T-helper 2 cell treated with Interferon-gamma antibody and Interleukin-4, amounts not matched to agents 5 μg/mL and 100 μg/mL, for 36 hours (primary cell): Measurements from ENCODE around the gene SLCO4A1.

Experiments used
- DNase-seq: peaks from one replicate; pipeline ENCODE4 v3.0.0; 2021; ENCODE audit warnings: low spot score
- H3K27ac Mint-ChIP-seq: one replicate; pipeline ENCODE4 v1.8.0; 2021; ENCODE audit warnings: mild to moderate bottlenecking, mixed read lengths
- H3K27me3 Mint-ChIP-seq: one replicate; pipeline ENCODE4 v1.8.0; 2021; ENCODE audit warnings: low read depth, mixed read lengths
- H3K36me3 Mint-ChIP-seq: one replicate; pipeline ENCODE4 v1.8.0; 2021; ENCODE audit warnings: low read depth, mixed read lengths
- H3K4me1 Mint-ChIP-seq: one replicate; pipeline ENCODE4 v1.8.0; 2021; ENCODE audit warnings: low read depth, mixed read lengths
- H3K4me3 Mint-ChIP-seq: one replicate; pipeline ENCODE4 v1.8.0; 2022; ENCODE audit warnings: mild to moderate bottlenecking, moderate library complexity, mixed read lengths
- H3K9me3 Mint-ChIP-seq: one replicate; pipeline ENCODE4 v1.8.0; 2021; ENCODE audit warnings: mixed read lengths

Gene SLCO4A1

DNA sequence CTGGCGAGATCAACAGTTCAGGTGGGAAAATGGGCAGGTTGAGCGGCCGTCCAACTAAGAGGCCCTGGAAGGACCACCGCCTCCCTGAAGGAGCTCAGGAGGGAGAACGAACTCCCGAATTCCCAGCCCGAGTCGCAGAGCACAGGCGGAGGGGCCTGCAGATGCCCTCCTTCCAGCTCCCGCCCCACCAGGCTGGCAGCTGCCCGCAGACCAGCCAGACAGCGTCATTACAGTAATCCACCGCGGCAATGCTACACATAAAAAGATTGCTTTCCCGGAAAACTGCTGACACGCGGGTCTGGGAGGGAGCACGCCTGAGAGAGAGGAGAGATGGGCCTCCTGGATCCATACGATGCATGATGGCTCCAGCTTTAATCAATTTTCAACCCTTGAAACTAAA, 30.5 kb upstream of the SLCO4A1 start:
- peaks cover 2% of the 10 kb centered on the region for H3K4me1 Mint-ChIP-seq
- H3K36me3 Mint-ChIP-seq, result no peaks in the 10 kb centered on the region
- no peak for DNase-seq
- peaks cover 5% of the 10 kb centered on the region for H3K9me3 Mint-ChIP-seq
- peaks cover 12% of the 10 kb centered on the region for H3K27me3 Mint-ChIP-seq
- no peak overlapping the region for H3K27ac Mint-ChIP-seq
- no peak overlapping the region for H3K4me3 Mint-ChIP-seq

- no peak overlapping the region for H3K27ac Mint-ChIP-seq
- H3K9me3 Mint-ChIP-seq, result peaks cover 5% of the 10 kb centered on the region
- no peaks in the 10 kb centered on the region for H3K36me3 Mint-ChIP-seq
- no peak overlapping the region for H3K4me3 Mint-ChIP-seq
- peaks cover 12% of the 10 kb centered on the region for H3K27me3 Mint-ChIP-seq
- peaks cover 26% of the 10 kb centered on the region for H3K4me1 Mint-ChIP-seq
- DNase-seq, result no peak
Measured at GRCh38 chr20:62614085-62614960, 28.0 kb upstream of the SLCO4A1 start.

DNA sequence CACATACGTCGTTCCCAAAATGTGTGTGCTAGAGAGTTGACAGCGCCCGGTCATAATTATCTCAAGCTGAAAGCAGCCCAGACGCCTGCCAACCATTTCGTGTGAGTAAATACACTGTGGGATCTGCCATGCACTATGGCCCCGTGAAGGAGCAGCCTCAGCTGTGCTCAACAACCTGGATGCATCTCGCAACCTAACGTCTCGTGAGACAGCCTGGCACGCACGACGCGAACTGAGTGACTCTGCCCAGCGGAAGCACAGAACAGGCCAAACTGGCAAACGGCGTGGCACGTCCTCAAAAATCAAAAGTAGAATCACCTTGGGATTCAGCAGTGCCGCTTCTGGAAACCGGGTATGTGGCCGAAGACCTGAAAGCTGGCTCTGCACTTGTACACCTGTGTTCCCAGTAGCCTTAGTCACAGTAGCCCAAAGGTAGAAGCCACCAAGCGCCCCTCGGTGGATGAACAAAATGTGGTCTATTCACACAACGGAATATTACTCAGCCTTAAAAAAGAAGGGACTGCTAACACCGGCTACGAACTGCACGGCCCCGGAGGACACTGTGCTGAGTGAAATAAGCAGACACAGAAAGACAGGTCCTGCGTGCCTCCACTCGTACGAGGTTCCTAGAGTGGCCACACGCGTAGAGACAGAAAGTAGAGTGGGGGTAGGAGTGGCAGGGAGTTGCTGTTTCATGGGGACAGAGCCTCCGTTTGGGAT, 27.2 kb upstream of the SLCO4A1 start:
- Mint-ChIP-seq H3K27me3 (peaks cover 12% of the 10 kb centered on the region), H3K36me3 (no peaks in the 10 kb centered on the region), H3K4me1 (peaks cover 27% of the 10 kb centered on the region), H3K27ac (peak overlapping the region; percentile 17), H3K9me3 (peaks cover 5% of the 10 kb centered on the region), H3K4me3 (no peak overlapping the region)
- no peak for DNase-seq

- DNase-seq, result no peak
- H3K27ac Mint-ChIP-seq, result no peak overlapping the region
- peaks cover 27% of the 10 kb centered on the region for H3K4me1 Mint-ChIP-seq
- peaks cover 8% of the 10 kb centered on the region for H3K27me3 Mint-ChIP-seq
- no peaks in the 10 kb centered on the region for H3K36me3 Mint-ChIP-seq
- peaks cover under 1% of the 10 kb centered on the region for H3K9me3 Mint-ChIP-seq
- H3K4me3 Mint-ChIP-seq, result no peak overlapping the region
Measured at GRCh38 chr20:62615750-62616251, 26.5 kb upstream of the SLCO4A1 start.

GRCh38 chr20:62616728-62617621, 25.3 kb upstream of the SLCO4A1 start:
- DNase-seq, result peak; percentile 72
- Mint-ChIP-seq H3K9me3 (no peaks in the 10 kb centered on the region), H3K4me3 (peak overlapping the region; percentile 77), H3K27me3 (peaks cover 8% of the 10 kb centered on the region), H3K27ac (peak overlapping the region; percentile 93), H3K4me1 (peaks cover 31% of the 10 kb centered on the region), H3K36me3 (no peaks in the 10 kb centered on the region)

DNA sequence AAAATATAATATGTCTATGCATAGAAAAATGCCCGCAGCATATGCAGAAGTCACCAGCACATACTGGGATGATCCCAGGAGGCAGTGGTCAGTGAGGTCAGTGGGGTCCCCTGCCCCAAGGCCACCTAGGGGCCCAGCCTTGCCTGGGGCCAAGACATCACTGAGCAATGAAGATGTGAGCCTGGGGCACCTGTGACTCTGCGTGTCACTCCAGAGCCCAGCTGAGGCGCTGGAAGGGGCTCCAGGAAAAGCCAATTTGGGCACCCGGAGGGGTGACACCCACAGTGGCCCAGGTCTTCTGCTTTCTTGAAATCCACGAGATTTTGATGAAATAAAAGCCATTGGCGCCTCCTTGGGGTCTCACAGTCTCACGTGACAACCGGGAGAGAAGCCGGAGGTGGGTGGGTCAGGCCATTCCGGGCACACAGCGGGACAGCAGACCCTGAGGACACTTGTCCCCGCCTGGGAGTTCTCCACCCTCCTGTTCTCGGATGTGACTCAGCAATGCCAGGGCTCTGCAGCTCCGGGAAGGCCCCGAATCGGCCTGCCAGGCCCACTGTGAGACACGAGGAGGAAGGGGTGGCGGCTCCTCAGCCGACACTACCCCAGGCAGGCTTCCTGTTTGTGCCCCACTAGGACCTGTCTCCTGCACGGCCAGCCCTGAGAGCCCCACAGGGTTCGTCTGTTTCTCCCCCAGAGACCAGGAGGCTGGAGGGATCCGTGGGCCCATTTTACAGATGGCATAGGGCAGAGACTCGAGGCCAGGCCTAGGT, 24.4 kb upstream of the SLCO4A1 start:
- Mint-ChIP-seq H3K36me3 (no peaks in the 10 kb centered on the region), H3K27me3 (peaks cover 4% of the 10 kb centered on the region), H3K4me3 (peak overlapping the region; percentile 77), H3K27ac (peak overlapping the region; percentile 93), H3K4me1 (peaks cover 33% of the 10 kb centered on the region), H3K9me3 (no peaks in the 10 kb centered on the region)
- DNase-seq, result peak; percentile 69

DNA sequence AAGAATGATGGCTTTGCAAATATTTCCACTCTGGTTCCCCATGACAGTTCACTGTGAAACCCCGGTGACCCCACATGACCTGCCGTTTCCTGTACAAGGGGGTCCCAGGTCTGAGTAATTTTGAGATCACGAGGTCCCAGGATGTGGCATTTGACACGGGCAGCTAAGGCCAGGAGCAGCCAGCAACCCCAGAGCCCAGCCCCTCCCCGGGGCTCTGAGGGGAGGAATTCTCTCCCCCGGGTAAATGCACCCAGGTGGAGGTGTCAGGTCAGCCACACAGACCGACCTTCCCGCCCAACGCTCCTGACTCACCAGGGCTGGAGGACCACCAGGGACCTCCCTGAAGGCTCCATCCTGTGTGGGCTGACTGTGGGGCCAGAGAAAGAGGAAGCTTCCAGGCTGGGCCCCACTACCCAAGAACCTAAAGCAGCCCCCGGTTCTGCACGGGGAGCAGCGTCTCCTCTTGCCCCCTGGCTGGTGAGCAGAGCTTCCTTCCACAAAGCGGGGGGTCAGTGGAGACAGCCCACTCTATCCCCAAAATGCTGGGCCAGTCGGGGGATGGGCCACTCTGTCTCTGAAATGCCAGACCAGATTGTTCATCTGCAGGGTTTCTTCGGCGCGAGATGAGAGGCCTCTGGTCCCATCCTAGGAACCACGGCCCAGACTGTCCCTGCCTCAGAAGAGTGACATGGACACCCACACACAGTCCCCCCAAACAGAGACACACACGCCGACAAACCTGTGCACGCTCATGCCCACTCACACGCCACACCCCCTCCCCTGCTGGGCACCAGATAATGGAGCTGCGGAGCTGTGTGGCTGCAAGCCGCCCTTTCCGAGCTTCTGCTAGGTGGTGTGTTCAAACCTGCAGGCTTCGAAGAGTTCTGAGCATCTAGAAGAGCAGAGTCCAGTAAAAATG, 23.4 kb upstream of the SLCO4A1 start:
- H3K4me3 Mint-ChIP-seq, result peak overlapping the region; percentile 77
- peaks cover 2% of the 10 kb centered on the region for H3K27me3 Mint-ChIP-seq
- H3K4me1 Mint-ChIP-seq, result peaks cover 42% of the 10 kb centered on the region
- H3K36me3 Mint-ChIP-seq, result no peaks in the 10 kb centered on the region
- DNase-seq, result peak; percentile 68
- no peaks in the 10 kb centered on the region for H3K9me3 Mint-ChIP-seq
- peak overlapping the region; percentile 93 for H3K27ac Mint-ChIP-seq

- H3K9me3 Mint-ChIP-seq, result no peaks in the 10 kb centered on the region
- no peak for DNase-seq
- H3K4me3 Mint-ChIP-seq, result no peak overlapping the region
- H3K27me3 Mint-ChIP-seq, result no peaks in the 10 kb centered on the region
- no peaks in the 10 kb centered on the region for H3K36me3 Mint-ChIP-seq
- H3K4me1 Mint-ChIP-seq, result peaks cover 48% of the 10 kb centered on the region
- H3K27ac Mint-ChIP-seq, result no peak overlapping the region
Measured at GRCh38 chr20:62620625-62621024, 21.7 kb upstream of the SLCO4A1 start.

DNA sequence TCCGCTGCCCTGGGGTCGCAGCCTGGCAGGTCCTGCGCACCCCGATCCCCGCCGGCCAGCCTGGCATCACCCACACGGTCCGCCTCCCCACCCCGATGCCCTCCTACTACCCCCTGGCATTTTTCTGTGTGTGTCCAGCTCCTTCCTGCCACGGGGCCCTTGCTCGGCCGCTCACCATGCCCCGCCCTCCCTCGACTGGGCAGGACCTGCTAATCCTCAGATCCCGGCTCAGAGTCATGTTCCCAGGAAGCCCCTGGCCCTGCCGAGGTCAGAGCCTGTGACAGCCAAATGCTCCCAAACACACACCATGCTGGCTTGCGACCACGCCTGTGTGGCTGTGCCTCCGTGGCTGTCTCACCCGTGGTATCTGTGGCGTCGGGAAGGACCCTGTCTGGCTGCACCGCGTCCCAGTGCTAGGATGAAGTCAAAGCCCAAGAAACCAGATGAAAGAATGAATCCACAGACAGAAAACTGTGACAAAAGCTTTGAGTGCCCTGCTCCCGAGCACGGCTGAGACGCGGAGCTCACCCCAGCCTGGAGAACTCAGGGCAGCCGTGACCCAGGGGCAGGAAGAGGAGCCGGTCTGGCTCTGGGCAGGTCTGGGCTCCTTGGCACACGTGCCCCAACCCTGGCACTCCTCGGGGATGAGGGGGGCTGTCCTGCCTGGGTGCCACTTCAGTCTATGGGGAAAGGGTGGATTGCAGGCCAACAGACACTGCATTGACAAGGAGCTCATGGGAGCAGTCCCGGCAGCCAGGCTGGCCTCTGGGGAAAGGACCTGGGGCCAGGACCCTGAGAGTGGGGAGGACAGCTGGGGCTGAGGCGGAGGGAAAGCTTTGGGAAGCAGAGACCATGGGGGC, 20.8 kb upstream of the SLCO4A1 start:
- Mint-ChIP-seq H3K27me3 (no peaks in the 10 kb centered on the region), H3K4me1 (peaks cover 48% of the 10 kb centered on the region), H3K4me3 (peak overlapping the region; percentile 32), H3K9me3 (no peaks in the 10 kb centered on the region), H3K27ac (peak overlapping the region; percentile 85), H3K36me3 (no peaks in the 10 kb centered on the region)
- no peak for DNase-seq

DNA sequence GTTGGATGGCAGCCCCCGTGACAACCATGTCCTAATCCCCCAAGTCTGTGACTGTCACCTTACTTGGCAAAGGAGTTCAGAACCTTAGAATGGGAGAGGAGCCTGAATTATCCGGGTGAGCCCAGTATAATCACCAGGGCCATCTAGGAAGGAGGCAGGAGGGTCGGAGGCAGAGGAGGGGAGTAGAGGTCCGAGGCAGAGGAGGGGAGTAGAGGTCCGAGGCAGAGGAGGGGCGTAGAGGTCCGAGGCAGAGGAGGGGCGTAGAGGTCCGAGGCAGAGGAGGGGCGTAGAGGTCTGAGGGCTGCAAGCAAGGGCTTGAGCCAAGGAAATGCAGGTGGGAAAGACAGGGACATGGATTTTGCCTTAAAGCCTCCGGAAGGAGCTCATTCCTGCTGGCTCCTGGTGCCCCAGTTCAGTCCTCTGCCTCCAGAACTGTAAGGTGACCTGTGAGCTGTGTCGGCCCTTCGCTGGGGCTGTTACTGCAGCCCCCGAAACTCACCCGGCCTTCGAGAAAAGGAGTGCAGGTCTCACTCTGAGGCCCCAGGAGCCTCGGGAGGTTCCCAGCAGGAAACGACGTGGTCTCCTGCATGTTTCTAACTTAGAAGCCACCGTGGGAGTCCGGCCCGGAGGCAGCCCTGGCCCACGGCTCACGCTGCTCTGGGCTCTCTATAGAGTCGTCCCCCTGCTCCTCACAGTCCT, 20.0 kb upstream of the SLCO4A1 start:
- Mint-ChIP-seq H3K36me3 (no peaks in the 10 kb centered on the region), H3K4me3 (no peak overlapping the region), H3K27ac (peak overlapping the region; percentile 85)

DNA sequence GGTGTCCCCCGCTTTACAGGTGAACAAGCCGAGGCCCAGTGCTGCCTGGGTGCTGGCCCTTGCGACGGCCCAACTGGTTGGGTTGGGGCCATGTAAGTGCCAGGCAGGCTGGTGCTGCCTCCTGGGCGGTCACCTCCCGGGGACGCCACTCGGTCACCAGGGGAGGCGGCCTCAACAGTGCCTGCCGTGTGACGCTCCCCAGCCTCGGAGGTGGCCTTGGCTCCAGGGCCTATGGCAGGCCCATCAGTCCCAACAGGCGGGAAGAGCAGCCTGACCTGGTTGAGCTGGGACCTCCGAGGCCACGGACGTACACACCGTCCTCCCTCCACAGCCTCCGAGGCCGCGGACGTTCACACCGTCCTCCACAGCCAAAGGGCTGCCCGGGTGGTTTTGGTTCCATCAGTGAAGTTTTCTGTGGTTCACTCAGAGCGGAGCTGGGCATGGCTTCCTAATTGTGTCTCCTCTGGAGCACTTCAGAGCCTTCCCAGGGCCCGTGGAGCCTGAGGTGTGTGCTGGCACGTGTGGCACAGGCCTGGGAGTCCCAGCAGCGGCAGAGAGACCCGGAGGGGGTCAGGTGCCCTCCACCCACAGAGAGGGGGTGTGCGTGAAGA, 19.3 kb upstream of the SLCO4A1 start:
- Mint-ChIP-seq H3K4me1 (peaks cover 34% of the 10 kb centered on the region), H3K27ac (peak overlapping the region; percentile 97), H3K9me3 (no peaks in the 10 kb centered on the region), H3K27me3 (no peaks in the 10 kb centered on the region), H3K4me3 (peak overlapping the region; percentile 84), H3K36me3 (no peaks in the 10 kb centered on the region)
- no peak for DNase-seq

More for the DNA sequence above, 20.0 kb upstream of the SLCO4A1 start:
- DNase-seq, result no peak
- Mint-ChIP-seq H3K4me1 (peaks cover 41% of the 10 kb centered on the region), H3K27me3 (no peaks in the 10 kb centered on the region), H3K9me3 (no peaks in the 10 kb centered on the region)
